Fibroblast of mammary gland (primary cell): Measurements from ENCODE around the gene STX2.
"Not testable (repeated sequence)": the region's sequence is repeated elsewhere in the genome, so short reads cannot be mapped to it uniquely, and the experiment has no call there.

Experiments
- DNase-seq: peaks from one replicate; pipeline ENCODE4 v3.0.0-alpha.2; 2010; ENCODE audit warnings: low read depth
- H3K4me3 ChIP-seq: 2 replicates; pipeline ENCODE4 v1.5.1; 2011; ENCODE audit warnings: low read depth, mild to moderate bottlenecking, low read length, moderate library complexity; ENCODE audit not compliant: control insufficient read depth
- CTCF ChIP-seq: conservative IDR thresholded peaks from 2 replicates; pipeline ENCODE4 v1.5.1; 2011; ENCODE audit warnings: low read depth, low read length, inconsistent platforms; ENCODE audit not compliant: control insufficient read depth, insufficient read depth

The STX2 gene

GRCh38 chr12:130878193-130879185 is 39.4 kb upstream of the STX2 start:
- no peak overlapping the region for H3K4me3 ChIP-seq
- DNase-seq = no peak
- TF ChIP-seq CTCF = no peak

GRCh38 chr12:130877333-130877732 is 38.3 kb upstream of the STX2 start:
- no peak overlapping the region for H3K4me3 ChIP-seq
- DNase-seq = no peak
- TF ChIP-seq CTCF = no peak

GRCh38 chr12:130876758-130877157 is 37.7 kb upstream of the STX2 start:
- no peak overlapping the region for H3K4me3 ChIP-seq
- no peak for DNase-seq
- no peak for TF ChIP-seq CTCF

GRCh38 chr12:130876297-130876696 is 37.2 kb upstream of the STX2 start:
- no peak overlapping the region for H3K4me3 ChIP-seq
- no peak for TF ChIP-seq CTCF
- no peak for DNase-seq

- DNase-seq, H3K4me3 ChIP-seq: not testable (repeated sequence)
Measured at GRCh38 chr12:130875708-130876107, 36.7 kb upstream of the STX2 start.

GRCh38 chr12:130875193-130875592 is 36.1 kb upstream of the STX2 start:
- DNase-seq = no peak
- TF ChIP-seq CTCF = no peak
- H3K4me3 ChIP-seq = no peak overlapping the region

- no peak for DNase-seq
- no peak for TF ChIP-seq CTCF
- no peak overlapping the region for H3K4me3 ChIP-seq
Measured at GRCh38 chr12:130874696-130875095, 35.6 kb upstream of the STX2 start.
